NCI-H82 treated with DMSO at 0.1 percent for 48 hours (cell line): Measurements from ENCODE around the gene ANGPTL3.
"Not testable (repeated sequence)": the region's sequence is repeated elsewhere in the genome, so short reads cannot be mapped to it uniquely, and the experiment has no call there.

Source experiments
- DNase-seq: peaks from one replicate; lab custom pipeline; 2025; ENCODE audit not compliant: unreplicated experiment; lab: John Stamatoyannopoulos, UW

The ANGPTL3 gene, protein sequence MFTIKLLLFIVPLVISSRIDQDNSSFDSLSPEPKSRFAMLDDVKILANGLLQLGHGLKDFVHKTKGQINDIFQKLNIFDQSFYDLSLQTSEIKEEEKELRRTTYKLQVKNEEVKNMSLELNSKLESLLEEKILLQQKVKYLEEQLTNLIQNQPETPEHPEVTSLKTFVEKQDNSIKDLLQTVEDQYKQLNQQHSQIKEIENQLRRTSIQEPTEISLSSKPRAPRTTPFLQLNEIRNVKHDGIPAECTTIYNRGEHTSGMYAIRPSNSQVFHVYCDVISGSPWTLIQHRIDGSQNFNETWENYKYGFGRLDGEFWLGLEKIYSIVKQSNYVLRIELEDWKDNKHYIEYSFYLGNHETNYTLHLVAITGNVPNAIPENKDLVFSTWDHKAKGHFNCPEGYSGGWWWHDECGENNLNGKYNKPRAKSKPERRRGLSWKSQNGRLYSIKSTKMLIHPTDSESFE

DNA sequence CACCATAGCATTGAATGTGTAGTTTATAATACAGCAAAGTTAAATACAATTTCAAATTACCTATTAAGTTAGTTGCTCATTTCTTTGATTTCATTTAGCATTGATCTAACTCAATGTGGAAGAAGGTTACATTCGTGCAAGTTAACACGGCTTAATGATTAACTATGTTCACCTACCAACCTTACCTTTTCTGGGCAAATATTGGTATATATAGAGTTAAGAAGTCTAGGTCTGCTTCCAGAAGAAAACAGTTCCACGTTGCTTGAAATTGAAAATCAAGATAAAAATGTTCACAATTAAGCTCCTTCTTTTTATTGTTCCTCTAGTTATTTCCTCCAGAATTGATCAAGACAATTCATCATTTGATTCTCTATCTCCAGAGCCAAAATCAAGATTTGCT lies at the start of gene ANGPTL3:
Gene ANGPTL3, plus strand, starts transcription at position 240 of the 400 bp plus-strand sequence. Its CDS starts 47 bp downstream, at position 287.
- DNase-seq = no peak

DNA sequence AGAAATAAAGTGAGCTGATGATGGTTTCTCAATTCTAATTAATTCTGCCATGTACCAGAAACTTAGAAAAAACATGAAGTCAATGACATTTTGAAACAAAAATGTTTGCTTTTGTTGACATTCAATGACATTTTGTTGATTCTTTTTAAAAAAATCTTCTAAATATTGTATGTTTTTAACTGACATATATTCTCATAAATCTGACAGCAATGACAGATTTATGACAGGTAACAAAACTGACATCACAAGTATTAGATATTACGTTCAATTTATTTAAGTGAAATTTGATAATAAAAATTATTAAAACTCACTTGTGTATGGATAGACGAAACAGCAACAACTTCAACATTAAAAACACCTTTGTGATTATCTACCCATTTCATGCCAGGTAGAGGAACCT lies 36.0 kb upstream of the ANGPTL3 start:
- no peak for DNase-seq

DNA sequence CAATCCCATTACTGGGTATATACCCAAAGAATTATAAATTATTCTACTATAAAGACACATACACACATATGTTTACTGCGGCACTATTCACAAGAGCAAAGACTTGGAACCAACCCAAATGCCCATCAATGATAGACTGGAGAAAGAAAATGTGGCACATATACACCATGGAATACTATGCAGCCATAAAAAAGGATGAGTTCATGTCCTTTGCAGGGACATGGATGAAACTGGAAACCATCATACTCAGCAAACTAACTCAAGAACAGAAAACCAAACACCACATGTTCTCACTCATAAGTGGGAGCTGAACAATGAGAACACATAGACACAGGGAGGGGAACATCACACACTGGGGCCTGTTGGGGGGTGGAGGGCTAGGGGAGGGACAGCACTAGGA lies 30.1 kb upstream of the ANGPTL3 start:
- not testable (repeated sequence) for DNase-seq

DNA sequence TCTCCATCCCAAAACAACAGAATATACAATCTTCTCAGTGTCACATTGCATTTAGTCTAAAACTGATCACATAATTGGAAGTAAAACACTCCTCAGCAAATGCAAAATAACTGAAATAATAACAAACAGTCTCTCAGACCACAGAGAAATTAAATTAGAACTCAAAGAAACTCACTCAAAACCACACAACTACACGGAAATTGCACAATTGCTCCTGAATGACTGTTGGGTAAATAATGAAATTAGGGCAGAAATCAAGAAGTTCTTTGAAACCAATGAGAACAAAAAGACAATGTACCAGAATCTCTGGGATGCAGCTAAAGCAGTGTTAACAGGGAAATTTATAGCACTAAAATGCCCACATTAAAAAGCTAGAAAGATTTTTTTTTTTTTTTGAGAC lies 29.4 kb upstream of the ANGPTL3 start:
- DNase-seq = not testable (repeated sequence)

DNA sequence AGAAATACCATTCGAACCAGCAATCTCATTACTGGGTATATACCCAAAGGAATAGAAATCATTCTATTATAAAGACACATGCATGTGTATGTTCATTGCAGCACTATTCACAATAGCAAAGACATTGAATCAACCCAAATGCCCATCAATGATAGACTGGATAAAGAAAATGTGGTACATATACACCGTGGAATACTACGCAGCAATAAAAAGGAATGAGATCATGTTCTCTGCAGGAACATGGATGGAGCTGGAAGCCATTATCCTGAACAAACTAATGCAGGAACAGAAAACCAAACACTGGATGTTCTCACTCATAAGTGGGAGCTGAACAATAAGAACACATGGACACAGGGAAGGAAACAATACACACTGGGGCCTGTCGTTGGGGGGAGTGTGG lies 25.8 kb upstream of the ANGPTL3 start:
- DNase-seq = not testable (repeated sequence)

DNA sequence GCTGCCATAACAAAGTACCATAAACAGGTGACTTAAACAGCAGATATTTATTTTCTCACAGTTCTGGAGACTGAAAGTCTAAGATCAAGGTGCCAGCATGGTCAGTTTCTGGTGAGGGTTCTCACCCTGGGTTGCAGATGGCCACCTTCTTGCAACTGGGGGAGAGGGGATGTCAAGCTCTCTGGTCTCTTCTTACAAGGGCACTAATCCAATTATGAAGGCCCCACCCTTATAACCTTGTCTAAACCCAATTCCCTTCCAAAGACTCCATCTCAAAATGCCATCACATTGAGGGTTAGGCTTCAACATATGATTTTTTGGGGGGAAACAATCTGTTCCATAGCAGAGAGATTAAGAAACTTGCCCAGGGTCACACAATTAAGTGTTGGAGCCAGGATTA lies 24.8 kb upstream of the ANGPTL3 start:
- DNase-seq = no peak

DNA sequence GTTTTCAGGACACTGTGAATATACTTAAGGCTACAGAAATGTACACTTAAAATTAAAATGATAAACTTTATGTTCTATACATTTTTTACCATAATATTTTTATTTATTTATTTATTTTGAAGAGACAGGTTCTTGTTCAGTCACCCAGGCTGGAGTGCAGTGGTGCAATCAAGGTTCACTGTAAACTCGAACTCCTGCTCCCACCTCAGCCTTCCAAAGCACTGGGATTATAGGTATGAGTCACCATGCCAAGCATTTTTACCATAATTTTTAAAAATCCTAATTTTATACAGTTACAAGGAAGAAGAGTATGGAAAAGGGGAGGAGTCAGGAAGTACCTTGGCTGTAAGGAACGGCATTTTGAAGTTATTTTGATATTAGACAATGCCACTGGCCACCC lies 23.6 kb upstream of the ANGPTL3 start:
- DNase-seq = no peak

DNA sequence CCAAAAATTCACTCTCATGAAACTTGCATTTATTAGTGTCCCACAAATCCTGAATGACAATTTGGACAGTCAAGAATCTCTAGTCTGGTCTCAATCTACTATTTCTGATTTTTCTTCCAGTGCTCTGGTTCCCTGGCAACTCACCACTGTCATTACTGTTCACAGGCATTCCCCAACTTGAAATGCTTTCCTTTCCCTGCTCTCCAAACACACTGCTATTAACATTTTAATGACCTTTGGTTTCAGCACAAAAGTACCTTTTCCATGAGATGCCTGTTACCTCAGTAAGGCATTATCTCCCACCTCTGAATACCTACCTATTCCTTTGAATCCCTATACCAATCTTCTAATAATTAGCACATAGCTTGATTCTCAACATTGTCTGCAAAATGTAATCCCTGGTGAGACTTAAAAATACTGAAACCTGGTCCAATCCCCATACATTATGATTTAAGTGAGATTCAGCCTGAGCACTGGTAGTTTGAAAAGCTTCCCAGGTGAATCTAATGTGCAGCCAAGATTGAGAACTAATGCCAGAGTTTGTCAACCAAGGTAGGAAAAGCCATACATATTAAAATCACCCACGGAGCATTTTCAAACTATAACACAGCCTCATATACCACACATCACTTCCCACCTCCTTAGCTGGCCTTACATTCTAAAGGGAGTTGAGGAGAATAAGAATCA lies 11.7 kb upstream of the ANGPTL3 start:
- no peak for DNase-seq

DNA sequence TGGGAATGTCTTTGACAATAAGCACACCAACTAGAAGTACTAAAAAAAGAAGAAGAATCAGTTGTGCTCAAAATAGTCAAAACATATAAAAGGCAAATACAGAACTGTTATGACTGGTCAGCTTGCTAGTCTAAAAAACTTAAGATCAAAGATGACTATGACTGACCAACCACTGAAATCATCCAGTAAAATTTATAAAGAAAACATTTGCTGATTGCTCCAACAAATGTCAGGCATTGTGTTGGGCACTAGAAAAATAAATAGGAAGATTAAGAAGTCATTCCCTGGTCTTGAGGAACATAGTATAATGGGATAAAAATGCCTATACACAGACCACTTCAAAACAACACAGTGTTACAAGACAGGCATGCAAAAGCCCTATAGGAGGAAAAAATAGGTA lies 9.3 kb upstream of the ANGPTL3 start:
- no peak for DNase-seq

DNA sequence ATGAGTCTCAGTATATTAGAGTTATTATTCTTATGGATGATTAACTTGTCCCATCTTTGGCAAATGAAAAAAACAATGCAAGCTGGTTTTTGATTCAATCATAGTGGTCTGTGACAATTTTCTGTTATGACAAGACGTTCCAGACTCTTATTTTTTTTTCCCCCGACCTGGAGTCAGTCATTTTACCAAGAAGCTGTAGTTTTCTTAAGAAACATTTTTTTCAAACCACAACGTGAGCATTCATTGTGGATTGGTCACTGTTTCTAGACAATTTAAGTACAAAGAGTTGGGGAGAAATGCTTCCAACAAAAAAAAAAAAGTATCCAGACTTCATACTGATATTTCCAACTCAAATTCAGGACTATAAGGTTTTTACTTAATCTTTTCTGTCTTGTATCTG lies 8.0 kb upstream of the ANGPTL3 start:
- no peak for DNase-seq

DNA sequence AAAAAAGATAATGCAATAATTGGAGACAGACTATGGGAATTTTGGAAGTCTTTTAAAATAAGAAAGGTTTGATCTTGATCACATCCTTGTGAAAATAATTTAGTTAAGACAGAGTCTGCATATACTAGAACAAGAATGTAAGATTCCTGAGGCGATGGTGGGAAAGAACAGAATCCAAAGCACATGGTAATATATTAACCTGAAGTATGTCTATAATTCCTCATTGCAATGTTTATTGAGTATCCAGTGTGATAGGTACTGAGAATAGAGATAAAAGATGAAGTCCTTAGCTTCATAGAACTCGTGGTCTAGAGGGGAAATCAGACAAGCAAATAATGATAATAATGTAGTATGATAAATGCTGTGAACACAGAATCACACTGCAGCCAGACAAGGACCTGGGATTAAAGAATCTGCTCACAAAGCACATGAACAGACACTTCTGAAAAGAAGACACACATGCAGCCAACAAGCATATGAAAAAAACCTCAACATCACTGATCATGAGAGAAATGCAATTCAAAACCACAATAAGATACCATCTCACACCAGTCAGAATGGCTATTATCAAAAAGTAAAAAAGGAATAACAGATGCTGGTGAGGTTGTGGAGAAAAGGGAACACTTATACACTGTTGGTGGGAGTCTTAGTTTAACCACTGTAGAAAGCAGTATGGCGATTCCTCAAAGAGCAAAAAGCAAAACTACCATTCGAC lies 6.9 kb upstream of the ANGPTL3 start:
- no peak for DNase-seq

DNA sequence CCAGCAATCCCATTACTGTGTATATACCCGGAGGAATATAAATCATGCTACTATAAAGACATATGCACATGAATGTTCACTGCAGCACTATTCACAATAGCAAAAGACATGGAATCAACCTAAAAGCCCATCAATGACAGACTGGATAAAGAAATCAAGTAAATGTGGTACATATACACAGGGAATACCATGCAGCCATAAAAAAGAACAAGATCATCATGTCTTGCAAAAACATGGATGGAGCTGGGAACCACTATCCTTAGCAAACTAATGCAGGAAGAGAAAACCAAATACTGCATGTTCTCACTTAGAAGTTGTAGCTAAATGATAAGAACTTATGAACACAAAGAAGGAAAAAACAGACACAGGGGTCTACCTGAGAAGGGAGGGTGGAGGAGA lies 6.4 kb upstream of the ANGPTL3 start:
- no peak for DNase-seq

DNA sequence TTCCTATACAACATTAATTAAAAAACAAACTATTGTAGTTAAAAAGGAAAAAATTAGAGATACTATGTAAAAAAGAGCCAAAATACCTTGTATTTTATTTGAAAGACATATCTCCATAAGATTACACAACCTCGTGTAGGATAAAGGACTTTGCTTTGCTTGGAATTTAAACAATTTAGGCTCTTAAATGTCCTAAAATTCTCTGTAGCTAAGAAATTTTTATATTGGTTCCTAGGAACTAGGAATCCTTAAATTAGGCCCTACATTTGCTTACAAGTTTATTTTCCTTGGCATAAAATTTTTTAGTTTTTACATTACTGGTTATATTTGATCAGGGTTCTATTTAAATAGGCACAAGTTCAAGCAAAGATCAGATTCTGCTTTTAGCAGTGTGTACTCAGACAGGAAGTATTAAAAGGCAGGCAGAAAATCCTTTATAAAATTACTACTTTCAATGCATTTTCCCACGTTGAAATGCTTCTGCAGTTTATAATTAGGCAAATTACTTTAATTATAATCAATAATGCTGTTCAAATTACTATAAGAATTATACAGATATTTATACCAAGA lies 3.4 kb upstream of the ANGPTL3 start:
- DNase-seq = no peak

DNA sequence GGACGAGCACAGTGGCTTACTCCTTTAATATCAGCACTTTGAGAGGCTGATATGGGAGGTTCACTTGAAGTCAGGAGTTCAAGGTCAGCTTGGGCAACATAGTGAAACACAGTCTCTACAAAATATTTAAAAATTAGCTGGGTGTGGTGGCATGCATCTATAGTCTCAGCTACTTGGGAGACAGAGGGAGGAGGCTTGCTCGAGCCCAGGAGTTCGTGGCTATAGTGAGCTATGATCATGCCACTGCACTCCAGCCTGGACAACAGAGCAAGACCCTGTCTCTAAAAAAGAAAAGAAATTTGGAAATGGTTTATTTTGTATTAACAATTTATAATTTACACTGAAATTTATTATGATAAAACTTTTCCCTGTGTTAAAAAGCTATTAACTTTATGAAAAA lies 1.7 kb upstream of the ANGPTL3 start:
- DNase-seq = no peak

DNA sequence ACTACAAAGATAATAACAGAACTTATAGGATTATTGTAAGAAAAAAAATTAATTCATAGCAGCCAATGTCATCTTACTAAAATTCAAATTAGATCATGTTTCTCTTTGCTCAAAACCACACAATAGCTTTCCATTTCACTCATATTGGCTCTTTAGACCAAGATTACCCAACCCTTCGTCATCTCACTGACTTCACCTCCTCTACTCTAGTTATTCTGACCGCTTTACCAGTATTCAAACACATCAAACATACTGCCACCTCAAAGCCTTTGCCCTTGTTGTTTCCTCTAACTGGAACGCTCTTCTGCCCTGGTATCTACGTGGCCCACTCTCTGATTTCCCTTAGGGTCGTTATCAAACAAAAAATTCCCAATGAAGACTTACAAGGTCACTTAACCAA lies 1.7 kb downstream of the ANGPTL3 start:
- DNase-seq = no peak

DNA sequence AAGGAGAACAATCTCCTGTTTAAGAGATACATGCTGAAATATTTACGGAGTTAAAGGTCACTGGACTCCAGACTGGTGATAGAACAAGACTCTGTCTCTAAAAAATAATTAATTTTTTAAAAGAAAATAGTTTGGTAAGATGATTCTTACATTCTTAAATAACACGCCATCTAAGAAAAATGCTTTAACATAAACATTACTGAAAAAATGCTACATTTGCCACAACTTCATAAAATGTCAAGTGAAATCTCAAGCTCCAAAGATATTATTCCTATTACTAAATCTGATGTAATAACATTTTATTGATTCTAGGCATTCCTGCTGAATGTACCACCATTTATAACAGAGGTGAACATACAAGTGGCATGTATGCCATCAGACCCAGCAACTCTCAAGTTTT lies 4.1 kb downstream of the ANGPTL3 start:
- DNase-seq = no peak

DNA sequence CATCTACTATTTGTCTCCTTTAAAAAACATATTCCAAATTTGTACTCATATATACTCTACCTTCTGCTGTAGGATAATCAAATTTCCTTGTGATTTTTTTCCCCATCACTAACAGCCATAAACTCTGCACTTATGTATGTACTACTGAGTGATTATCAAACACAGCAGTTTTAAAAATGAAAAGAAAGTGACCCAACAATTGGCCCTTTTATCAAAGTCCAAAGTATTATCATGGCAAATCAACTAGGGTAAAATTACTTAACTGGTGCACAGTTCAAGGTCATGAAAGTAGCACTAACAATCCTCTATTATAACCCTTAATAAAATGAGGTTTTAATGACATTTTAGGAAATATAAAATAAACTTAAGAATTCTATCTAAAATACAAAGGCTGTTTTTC lies 11.6 kb downstream of the ANGPTL3 start:
- no peak for DNase-seq

DNA sequence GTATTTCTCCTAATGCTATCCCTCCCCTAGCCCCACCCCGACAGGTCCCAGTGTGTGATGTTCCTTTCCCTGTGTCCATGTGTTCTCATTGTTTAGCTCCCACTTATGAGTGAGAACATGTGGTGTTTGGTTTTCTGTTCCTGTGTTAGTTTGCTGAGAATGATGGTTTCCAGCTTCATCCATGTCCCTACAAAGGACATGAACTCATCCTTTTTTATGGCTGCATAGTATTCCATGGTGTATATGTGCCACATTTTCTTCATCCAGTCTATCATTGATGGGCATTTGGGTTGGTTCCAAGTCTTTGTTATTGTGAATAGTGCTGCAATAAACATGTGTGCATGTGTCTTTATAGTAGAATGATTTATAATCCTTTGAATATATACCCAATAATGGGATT lies 13.3 kb downstream of the ANGPTL3 start:
- DNase-seq = not testable (repeated sequence)

DNA sequence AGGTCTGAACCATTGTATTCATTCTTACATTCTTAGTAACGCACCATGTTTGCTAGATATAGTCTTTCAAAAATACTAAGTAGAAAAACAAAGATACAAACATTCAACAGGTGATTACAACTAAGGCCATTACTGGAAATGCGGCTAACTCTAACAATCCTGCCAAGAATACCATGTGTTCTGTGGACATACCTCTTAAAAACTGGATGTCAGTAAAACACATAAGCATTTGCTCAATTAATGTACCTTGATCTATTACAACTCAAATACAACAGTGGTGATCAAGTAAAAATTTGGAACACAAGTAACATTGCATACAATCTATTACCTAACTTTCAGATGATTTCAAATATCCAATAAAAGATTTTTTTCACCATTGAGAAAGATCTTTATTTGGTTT lies 15.4 kb downstream of the ANGPTL3 start:
- DNase-seq = no peak

DNA sequence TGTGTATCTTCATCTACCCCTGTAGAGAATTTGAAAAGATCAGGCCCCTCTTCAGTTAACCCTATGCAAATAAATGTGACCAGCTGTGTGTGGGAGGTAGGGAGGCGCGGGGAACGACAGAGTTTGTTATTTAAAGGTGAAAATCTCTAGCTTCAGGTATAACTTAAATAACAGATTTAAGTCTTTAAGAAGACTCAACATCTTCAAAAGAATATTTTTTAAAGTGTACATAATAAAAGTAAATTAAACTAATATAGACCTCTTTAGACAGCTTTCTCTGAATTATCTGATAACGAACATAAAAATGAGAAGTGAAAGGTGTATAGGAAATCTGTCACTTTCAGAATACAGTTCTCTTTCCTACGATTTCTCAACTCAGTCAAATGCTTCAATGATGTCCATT lies 16.0 kb downstream of the ANGPTL3 start:
- no peak for DNase-seq

DNA sequence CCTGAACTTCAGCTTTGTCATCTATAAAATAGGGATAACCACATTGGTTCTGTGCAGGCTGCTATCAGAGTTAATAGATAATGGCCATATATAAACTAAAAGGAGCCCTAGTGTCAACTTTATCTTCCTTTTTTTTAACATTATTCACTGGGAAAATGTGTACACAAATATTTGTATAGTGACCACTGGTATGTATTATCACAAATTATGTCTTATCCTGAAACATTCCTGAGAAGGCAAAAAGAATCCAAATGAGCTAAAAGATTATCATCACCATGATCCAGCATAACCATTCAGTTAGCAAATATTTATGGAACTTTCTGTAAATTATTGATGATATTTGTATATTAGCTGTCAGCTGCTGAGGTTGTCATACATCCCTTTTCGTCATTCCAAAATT lies 16.6 kb downstream of the ANGPTL3 start:
- no peak for DNase-seq

DNA sequence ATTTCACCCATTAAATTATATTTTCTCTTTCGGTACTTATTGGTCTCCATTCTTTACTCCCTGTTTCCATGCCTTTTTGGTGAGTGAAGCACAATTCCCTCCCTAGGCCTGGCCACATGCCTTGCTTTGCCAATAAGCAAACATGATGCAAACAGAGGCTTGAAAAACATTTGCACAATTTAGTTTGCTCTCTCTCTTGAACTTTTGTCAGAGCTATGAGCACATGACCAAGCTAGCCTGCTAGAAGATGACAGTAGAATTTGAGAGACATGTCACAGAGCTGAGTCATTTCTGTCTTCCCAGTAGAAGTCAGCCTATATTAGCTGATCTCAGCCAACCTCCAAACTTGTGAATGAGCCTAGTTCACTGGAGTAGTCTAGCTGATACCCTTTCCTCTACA lies 24.6 kb downstream of the ANGPTL3 start:
- DNase-seq = no peak
